Activated CD8-positive, alpha-beta memory T cell treated with anti-CD3 and anti-CD28 coated beads for 1 hour (primary cell): ENCODE data around the gene WDR53.
"Not testable (repeated sequence)": the region's sequence is repeated elsewhere in the genome, so short reads cannot be mapped to it uniquely, and the experiment has no call there.

Source experiments
- DNase-seq, 2 donors: peaks; one replicate each; pipeline ENCODE4 v3.0.0-alpha.2; 2020; ENCODE audit warnings: low read depth in 1 of 2; ENCODE audit errors: extremely low read depth in 1 of 2

The WDR53 gene

GRCh38 chr3:196518966-196519717, 49.2 kb downstream of the WDR53 start:
- peak in 1 of 2 donors; percentile 35 for DNase-seq

GRCh38 chr3:196517919-196518318, 50.4 kb downstream of the WDR53 start:
- no peak for DNase-seq

GRCh38 chr3:196517162-196517800, 51.1 kb downstream of the WDR53 start:
- DNase-seq: no peak

GRCh38 chr3:196514913-196515621, 53.3 kb downstream of the WDR53 start, which contains the start of gene SMCO1:
TSS of gene SMCO1 (minus strand) at chr3:196515346. CDS start at chr3:196515209, 137 bp downstream.
- no peak for DNase-seq

GRCh38 chr3:196514350-196514716, 54.0 kb downstream of the WDR53 start:
- no peak for DNase-seq

GRCh38 chr3:196513697-196514349, 54.5 kb downstream of the WDR53 start:
- DNase-seq: no peak

GRCh38 chr3:196511646-196512425, 56.5 kb downstream of the WDR53 start:
- DNase-seq: not testable (repeated sequence)

- DNase-seq: not testable (repeated sequence)
Observed at GRCh38 chr3:196511108-196511507, 57.2 kb downstream of the WDR53 start.

GRCh38 chr3:196506687-196507086, 61.7 kb downstream of the WDR53 start:
- DNase-seq: no peak

- DNase-seq: no peak
Observed at GRCh38 chr3:196504556-196504955, 63.8 kb downstream of the WDR53 start.
